HG03097 (cell line): ENCODE measurements around the gene ARHGEF26.

ENCODE experiments used
- ATAC-seq: cut with Tn5 transposase; IDR thresholded peaks from one replicate; pipeline ENCODE4 v1.9.1; 2021; ENCODE audit not compliant: unreplicated experiment, low FRiP score

ARHGEF26 gene

GRCh38 chr3:154194877-154195276, 73.7 kb downstream of the ARHGEF26 start:
- no peak for ATAC-seq

GRCh38 chr3:154195620-154196356, 74.6 kb downstream of the ARHGEF26 start:
- ATAC-seq = no peak

GRCh38 chr3:154197751-154198150, 76.6 kb downstream of the ARHGEF26 start:
- ATAC-seq = no peak

- ATAC-seq = no peak
Measured at GRCh38 chr3:154209499-154209898, 88.3 kb downstream of the ARHGEF26 start.

GRCh38 chr3:154210986-154211385, 89.8 kb downstream of the ARHGEF26 start:
- ATAC-seq = no peak

- ATAC-seq = no peak
Measured at GRCh38 chr3:154214306-154214705, 93.1 kb downstream of the ARHGEF26 start.

GRCh38 chr3:154217671-154218070, 96.5 kb downstream of the ARHGEF26 start:
- ATAC-seq = no peak

- no peak for ATAC-seq
Measured at GRCh38 chr3:154218728-154219127, 97.5 kb downstream of the ARHGEF26 start.

- ATAC-seq = no peak
Measured at GRCh38 chr3:154220462-154220861, 99.3 kb downstream of the ARHGEF26 start.

- no peak for ATAC-seq
Measured at GRCh38 chr3:154223519-154223918, 102.3 kb downstream of the ARHGEF26 start.

- ATAC-seq = no peak
Measured at GRCh38 chr3:154224366-154224765, 103.2 kb downstream of the ARHGEF26 start.

- ATAC-seq = no peak
Measured at GRCh38 chr3:154224866-154225265, 103.7 kb downstream of the ARHGEF26 start.

GRCh38 chr3:154225536-154225935, 104.3 kb downstream of the ARHGEF26 start:
- no peak for ATAC-seq

GRCh38 chr3:154227531-154227930, 106.3 kb downstream of the ARHGEF26 start:
- no peak for ATAC-seq

- ATAC-seq = no peak
Measured at GRCh38 chr3:154228561-154229216, 107.5 kb downstream of the ARHGEF26 start.

- no peak for ATAC-seq
Measured at GRCh38 chr3:154229217-154229590, 108.0 kb downstream of the ARHGEF26 start.

GRCh38 chr3:154235330-154235729, 114.1 kb downstream of the ARHGEF26 start:
- no peak for ATAC-seq

- no peak for ATAC-seq
Measured at GRCh38 chr3:154236331-154236730, 115.1 kb downstream of the ARHGEF26 start.

GRCh38 chr3:154240235-154240634, 119.0 kb downstream of the ARHGEF26 start:
- ATAC-seq = no peak

- no peak for ATAC-seq
Measured at GRCh38 chr3:154241496-154241895, 120.3 kb downstream of the ARHGEF26 start.

GRCh38 chr3:154242766-154243165, 121.6 kb downstream of the ARHGEF26 start:
- ATAC-seq = no peak

- ATAC-seq = no peak
Measured at GRCh38 chr3:154243353-154243752, 122.2 kb downstream of the ARHGEF26 start.
